Measurements from ENCODE around the gene ZNF69. TPM values are rescaled to one million over a fixed set of nuclear protein-coding genes. Genes with fewer than 3 reads are reported as not detected.

Gene ZNF69
- total RNA-seq, 1 experiment from 2014 or later = 28.7 TPM

- TF ChIP-seq AR (CRISPR knock-in tag; IDR thresholded peaks at IDR 0.05) (no peak), TEAD4 (CRISPR knock-in tag; IDR thresholded peaks at IDR 0.05) (no peak), RELA (CRISPR knock-in tag; IDR thresholded peaks at IDR 0.05; ENCODE audit: borderline replicate concordance) (no peak), IRF2 (CRISPR knock-in tag; IDR thresholded peaks at IDR 0.05; ENCODE audit: borderline replicate concordance, low read depth) (no peak), PRRX2 (CRISPR knock-in tag; IDR thresholded peaks at IDR 0.05) (no peak), ESRRA (CRISPR knock-in tag; IDR thresholded peaks at IDR 0.05; ENCODE audit: borderline replicate concordance) (no peak), NFYB (CRISPR knock-in tag; conservative IDR thresholded peaks at IDR 0.05; ENCODE audit: low read depth) (peak; percentile 64), MYBL2 (CRISPR knock-in tag; IDR thresholded peaks at IDR 0.05) (peak; percentile 60; the same call in 1 of the 2 replicates), SMAD3 (CRISPR knock-in tag; IDR thresholded peaks at IDR 0.05; ENCODE audit: borderline replicate concordance) (no peak), FOXJ3 (CRISPR knock-in tag; IDR thresholded peaks at IDR 0.05; ENCODE audit: borderline replicate concordance) (no peak), KAT7 (CRISPR knock-in tag; IDR thresholded peaks at IDR 0.05; ENCODE audit: borderline replicate concordance) (peak; percentile 73; the same call in 1 of the 2 replicates), ZMAT4 (CRISPR knock-in tag; IDR thresholded peaks at IDR 0.05) (no peak), ZNF281 (CRISPR knock-in tag; IDR thresholded peaks at IDR 0.05) (no peak), MXD4 (CRISPR knock-in tag; IDR thresholded peaks at IDR 0.05; ENCODE audit: borderline replicate concordance) (no peak), PRDM15 (CRISPR knock-in tag; IDR thresholded peaks at IDR 0.05) (no peak), STAT6 (CRISPR knock-in tag; conservative IDR thresholded peaks at IDR 0.05; ENCODE audit: low read depth) (no peak), NFATC4 (CRISPR knock-in tag; IDR thresholded peaks at IDR 0.05) (no peak), E2F4 (CRISPR knock-in tag; IDR thresholded peaks at IDR 0.05; ENCODE audit: borderline replicate concordance, low read depth) (no peak), IRF1 (CRISPR knock-in tag; IDR thresholded peaks at IDR 0.05) (no peak), FOXK1 (CRISPR knock-in tag; IDR thresholded peaks at IDR 0.05) (peak; percentile 59; the same call in 1 of the 2 replicates), TEAD1 (CRISPR knock-in tag; IDR thresholded peaks at IDR 0.05) (peak; percentile 78; the same call in 1 of the 2 replicates), E2F1 (CRISPR knock-in tag; IDR thresholded peaks at IDR 0.05) (0 out of 2 replicates have a peak, but pooled peaks have one; percentile 26)
Observed at GRCh38 chr19:11887611-11888531, at the start of gene ZNF69 (continued).

All from WTC11 (cell line).